IMR-90 (cell line): ENCODE measurements around the gene CHRD. TPM values are rescaled to one million over a fixed set of nuclear protein-coding genes. Genes with fewer than 3 reads are reported as not detected.

Source experiments
- ATAC-seq: fragments of 200-7000 bp; cut with Tn5 transposase; 2 replicates; pipeline ENCODE4 v1.9.1; 2020; ENCODE audit warnings: low read depth, mild to moderate bottlenecking, moderate library complexity
- BruUV-seq: library from RNA; stranded (reverse); fragments of 400-500 nt; replicated peaks from 2 replicates; lab custom pipeline; 2021; lab: Mats Ljungman, UMichigan
- CTCF ChIA-PET: fragments of 300-600 bp; formaldehyde crosslinking; extraction: SDS; loops from one replicate; lab custom pipeline; 2021; ENCODE audit warnings: antibody characterized with exemption; lab: Yijun Ruan, JAX
- POLR2A ChIA-PET: fragments of 300-600 bp; sonication (Branson Sonifier 250); formaldehyde crosslinking; loops from one replicate; lab custom pipeline; 2022; ENCODE audit warnings: antibody characterized with exemption; ENCODE audit not compliant: unreplicated experiment; lab: Charles Lee
- DNase-seq: peaks from one replicate; pipeline ENCODE4 v3.0.0; 2013
- H2AFZ ChIP-seq: replicated peaks from 2 replicates; pipeline ENCODE3; 2013; ENCODE audit warnings: low read length, mild to moderate bottlenecking; ENCODE audit not compliant: poor library complexity
- H2AK5ac ChIP-seq: 2 replicates; pipeline ENCODE4 v1.6.1; 2013; ENCODE audit warnings: low read depth, low read length, inconsistent platforms
- H2AK9ac ChIP-seq: replicated peaks from 2 replicates; pipeline ENCODE3; 2013; ENCODE audit warnings: mild to moderate bottlenecking, low read depth, low read length, moderate library complexity; ENCODE audit not compliant: poor library complexity
- H2BK120ac ChIP-seq: 2 replicates; pipeline ENCODE4 v1.6.1; 2013; ENCODE audit warnings: low read depth, low read length, inconsistent platforms
- H2BK15ac ChIP-seq: 3 replicates; pipeline ENCODE4 v1.6.1; 2013; ENCODE audit warnings: low read depth, low read length, inconsistent platforms
- H2BK20ac ChIP-seq: 2 replicates; pipeline ENCODE4 v1.6.1; 2013; ENCODE audit warnings: low read depth, mild to moderate bottlenecking, inconsistent platforms, low read length, moderate library complexity
- H2BK5ac ChIP-seq: 2 replicates; pipeline ENCODE4 v1.6.1; 2013; ENCODE audit warnings: mild to moderate bottlenecking, low read depth, low read length, inconsistent platforms; ENCODE audit not compliant: poor library complexity, severe bottlenecking
- H3K14ac ChIP-seq: replicated peaks from 2 replicates; pipeline ENCODE4 v1.6.1; 2013; ENCODE audit warnings: low read depth, low read length, inconsistent platforms
- H3K18ac ChIP-seq: 2 replicates; pipeline ENCODE4 v1.6.1; 2013; ENCODE audit warnings: low read depth, low read length, control low read depth
- H3K23ac ChIP-seq: 2 replicates; pipeline ENCODE4 v1.6.1; 2013; ENCODE audit warnings: low read depth, low read length, inconsistent platforms
- H3K27ac ChIP-seq: 2 replicates; pipeline ENCODE4 v1.5.1; 2013; ENCODE audit warnings: mild to moderate bottlenecking, control low read depth, low read length; ENCODE audit not compliant: insufficient read depth
- H3K27me3 ChIP-seq: 2 replicates; pipeline ENCODE4 v1.6.1; 2013; ENCODE audit warnings: low read length; ENCODE audit not compliant: control insufficient read depth, insufficient read depth
- H3K36me3 ChIP-seq: 2 replicates; pipeline ENCODE4 v1.6.1; 2013; ENCODE audit warnings: low read length, mixed read lengths; ENCODE audit not compliant: control insufficient read depth, insufficient read depth
- H3K4ac ChIP-seq: 2 replicates; pipeline ENCODE4 v1.6.1; 2013; ENCODE audit warnings: low read depth, low read length, inconsistent platforms
- H3K4me1 ChIP-seq: 2 replicates; pipeline ENCODE4 v1.6.1; 2013; ENCODE audit warnings: low read length, mixed read lengths; ENCODE audit not compliant: control insufficient read depth, insufficient read depth
- H3K4me2 ChIP-seq: 2 replicates; pipeline ENCODE4 v1.6.1; 2013; ENCODE audit warnings: low read depth, mild to moderate bottlenecking, control low read depth, low read length, moderate library complexity
- H3K4me3 ChIP-seq: 2 replicates; pipeline ENCODE4 v1.5.1; 2013; ENCODE audit warnings: low read depth, mild to moderate bottlenecking, control low read depth, low read length, moderate library complexity; ENCODE audit not compliant: insufficient read depth
- H3K56ac ChIP-seq: 2 replicates; pipeline ENCODE4 v1.6.1; 2013; ENCODE audit warnings: low read length, inconsistent platforms; ENCODE audit not compliant: insufficient read depth; ENCODE audit errors: extremely low read depth
- H3K79me1 ChIP-seq, 2 experiments: 2 replicates each; pipeline ENCODE4 v1.6.1; 2013; ENCODE audit warnings: low read length in 2 of 2, inconsistent platforms in 1 of 2, low read depth in 1 of 2
- H3K9ac ChIP-seq: 2 replicates; pipeline ENCODE4 v1.6.1; 2013; ENCODE audit warnings: low read depth, low read length, control low read depth
- H3K9me1 ChIP-seq: 2 replicates; pipeline ENCODE4 v1.6.1; 2013; ENCODE audit warnings: low read length, inconsistent platforms; ENCODE audit not compliant: insufficient read depth
- H3K9me3 ChIP-seq: 2 replicates; pipeline ENCODE4 v1.6.1; 2013; ENCODE audit warnings: low read length; ENCODE audit not compliant: control insufficient read depth, insufficient read depth
- H4K20me1 ChIP-seq: 2 replicates; pipeline ENCODE4 v1.6.1; 2013; ENCODE audit warnings: low read length, inconsistent platforms; ENCODE audit not compliant: insufficient read depth
- H4K5ac ChIP-seq: 2 replicates; pipeline ENCODE4 v1.6.1; 2013; ENCODE audit warnings: mild to moderate bottlenecking, low read depth, low read length, control low read depth
- H4K8ac ChIP-seq, 2 experiments: 2 replicates each; pipeline ENCODE4 v1.6.1; 2013; ENCODE audit warnings: low read depth in 2 of 2, low read length in 2 of 2, control low read depth in 1 of 2, inconsistent platforms in 1 of 2
- H4K91ac ChIP-seq: 2 replicates; pipeline ENCODE4 v1.6.1; 2013; ENCODE audit warnings: low read depth, low read length, inconsistent platforms; ENCODE audit not compliant: insufficient read depth
- CHD1 ChIP-seq: IDR thresholded peaks from 2 replicates; pipeline ENCODE4 v1.6.1; 2012; ENCODE audit warnings: low read depth, low read length, improper control_type of control experiment
- POLR2A ChIP-seq: IDR thresholded peaks from 2 replicates; pipeline ENCODE4 v1.6.1; 2012; ENCODE audit warnings: mild to moderate bottlenecking, low read depth, low read length
- WGBS, 2 experiments: methylation state at CpG; one replicate each; pipeline versions ENCODE4 v1.1.5 to v1.1.7; 2013; ENCODE audit warnings: missing lambda C conversion rate in 2 of 2; ENCODE audit not compliant: insufficient read length in 1 of 2; ENCODE audit errors: extremely low coverage in 2 of 2; 5-methylcytosine and 5-hydroxymethylcytosine counted together
- dilution Hi-C: fragments of 300-500 bp; cut with HindIII; formaldehyde crosslinking; loops from one replicate; pipeline ENCODE4 v1.14.3; 2018; ENCODE audit warnings: low sequenced_read_pairs; ENCODE audit not compliant: unreplicated experiment
- in situ Hi-C: fragments of 300-500 bp; cut with MboI; formaldehyde crosslinking; loops from 3 replicates; pipeline ENCODE4 v1.14.3; 2019; ENCODE audit warnings: low sequenced_read_pairs, inconsistent platforms, mixed read lengths
- intact Hi-C: fragments of 100-400 bp; cut with micrococcal nuclease; formaldehyde crosslinking; loops from 2 replicates; pipeline ENCODE4 v1.10.0; 2022
- polyA plus RNA-seq, 3 experiments: library from polyadenylated mRNA; depleted of rRNA; stranded (reverse); fragments of >200 nt; gene quantifications; 2 replicates each; pipeline ENCODE4 v1.2.3, GENCODE V29; 2012; ENCODE audit warnings: low replicate concordance in 1 of 3
- total RNA-seq: library from RNA; depleted of rRNA; stranded (reverse); fragments of >200 nt; gene quantifications from 2 replicates; pipeline ENCODE4 v1.2.3, GENCODE V29; 2012

CHRD gene
- total and polyA plus RNA-seq, 2 of the 4 experiments (the other 2 are of a cell fraction), result under 0.01 to 0.09 TPM

DNA sequence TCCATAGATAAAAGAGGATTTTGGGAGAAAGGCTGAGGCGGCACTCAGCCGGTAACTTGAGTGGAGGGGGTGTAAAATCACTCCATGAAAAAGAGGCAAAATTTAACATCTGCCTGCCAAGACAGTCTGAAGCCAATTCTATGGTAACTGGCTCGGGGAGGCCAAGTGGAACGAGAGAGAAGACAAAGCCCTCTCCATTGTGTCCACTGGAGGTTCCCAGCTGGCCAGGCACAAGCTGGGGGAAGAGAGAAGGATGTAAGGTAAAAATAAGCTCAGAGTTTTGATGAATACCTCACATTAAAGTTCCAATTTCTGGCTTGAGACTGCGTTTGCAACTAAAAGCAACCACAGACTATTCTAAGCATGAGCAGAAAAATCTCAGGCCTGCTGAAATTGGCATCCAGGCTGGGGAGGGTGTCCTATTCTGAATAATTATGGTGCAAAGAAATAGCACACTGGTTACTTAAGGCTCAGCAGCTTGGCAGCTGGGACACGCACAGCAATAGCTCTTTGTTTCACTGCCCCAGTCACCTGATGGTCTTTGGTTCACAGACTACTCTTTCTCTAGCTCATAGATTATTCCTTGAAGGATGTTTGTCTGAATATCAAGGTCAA lies 48.8 kb downstream of the CHRD start:
- no peak overlapping the region for H2BK5ac ChIP-seq
- H2BK20ac ChIP-seq, result no peak overlapping the region
- ChIA-PET POLR2A (no interaction called here), CTCF (interaction anchor here (0.6 kb wide), 1 partner anchor 28 kb away, joined by 3 read pairs; no protein-coding TSS in a partner anchor)
- H2BK15ac ChIP-seq, result no peak overlapping the region
- no peak overlapping the region for H3K27ac ChIP-seq
- no TSS peak for BruUV-seq
- no peaks in the 10 kb centered on the region for H3K79me1 ChIP-seq
- H3K4me1 ChIP-seq, result no peaks in the 10 kb centered on the region
- no peaks in the 10 kb centered on the region for H4K20me1 ChIP-seq
- H3K9me1 ChIP-seq, result no peaks in the 10 kb centered on the region
- no peak overlapping the region for H4K8ac ChIP-seq
- H3K23ac ChIP-seq, result no peak overlapping the region
- no peak overlapping the region for H4K91ac ChIP-seq
- no CpG with 5 or more reads among the region's 6 CpGs for WGBS, 2 experiments
- H3K4me3 ChIP-seq, result no peak overlapping the region
- peaks cover 16% of the 10 kb centered on the region for H3K27me3 ChIP-seq
- H4K5ac ChIP-seq, result no peak overlapping the region
- no peak overlapping the region for H2BK120ac ChIP-seq
- no peak overlapping the region for H3K4me2 ChIP-seq
- H2AFZ ChIP-seq, result no peak overlapping the region
- H3K4ac ChIP-seq, result no peak overlapping the region
- intact Hi-C loops, result no loop called here
- DNase-seq (no peak), ATAC-seq (no peak)
- H3K9me3 ChIP-seq, result no peaks in the 10 kb centered on the region
- H2AK9ac ChIP-seq, result no peak overlapping the region
- dilution Hi-C loops, result no loop called here
- no peak overlapping the region for H3K14ac ChIP-seq
- TF ChIP-seq CHD1, result no peak
- TF ChIP-seq POLR2A, result no peak
- no peak overlapping the region for H2AK5ac ChIP-seq
- H3K56ac ChIP-seq, result no peak overlapping the region
- no peak overlapping the region for H3K9ac ChIP-seq
- H3K36me3 ChIP-seq, result no peaks in the 10 kb centered on the region
- in situ Hi-C loops, result loop anchor here (10.0 kb wide), 1 partner anchor 86 kb away; no protein-coding TSS in a partner anchor
- H3K18ac ChIP-seq, result no peak overlapping the region
